ENCODE results near the gene PCBP3. TPM values are rescaled to one million over a fixed set of nuclear protein-coding genes. Genes with fewer than 3 reads are reported as not detected.

The PCBP3 gene
- total RNA-seq, 2 experiments from 2014 or later: 1.3 to 2.2 TPM

DNA sequence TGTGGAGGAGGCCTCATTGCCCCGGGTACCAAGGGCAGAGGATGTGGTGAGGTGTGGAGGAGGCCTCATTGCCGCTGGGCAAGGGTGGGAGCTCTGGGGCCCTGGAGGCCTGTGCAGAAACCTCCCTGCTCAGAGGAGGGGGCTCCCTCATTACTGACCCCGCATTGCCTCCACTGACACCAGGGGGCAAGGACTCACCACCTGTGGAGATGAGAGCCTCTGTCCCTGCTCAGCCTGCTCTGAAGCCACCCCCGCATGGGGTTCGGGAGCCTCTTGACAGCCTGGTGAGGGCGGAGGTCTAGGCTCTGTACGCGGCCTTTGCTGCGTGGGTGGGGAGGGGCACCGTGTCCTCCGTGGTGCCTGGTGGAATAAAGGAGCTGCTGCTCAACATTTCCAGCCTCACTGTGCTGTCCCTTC is 243.1 kb downstream of the PCBP3 start:
- Mint-ChIP-seq H3K27ac (peak overlapping the region; percentile 79), H3K27me3 (peaks cover 39% of the 10 kb centered on the region), H3K4me3 (no peak overlapping the region), H3K9me3 (ENCODE audit: low read depth) (peaks cover 6% of the 10 kb centered on the region), H3K4me1 (peaks cover 17% of the 10 kb centered on the region), H3K36me3 (peaks cover 3% of the 10 kb centered on the region)
- CTCF ChIA-PET: interaction anchor here (0.6 kb wide), 1 partner anchor 1925 kb away, joined by 3 read pairs; no protein-coding TSS in a partner anchor
- ATAC-seq (no peak), DNase-seq (no peak)

GRCh38 chr21:45887120-45887611 is 243.6 kb downstream of the PCBP3 start:
- CTCF ChIA-PET: interaction anchor here (0.6 kb wide), 1 partner anchor 1926 kb away, joined by 3 read pairs; no protein-coding TSS in a partner anchor
- H3K4me3 Mint-ChIP-seq: no peak overlapping the region
- H3K4me1 Mint-ChIP-seq: peaks cover 19% of the 10 kb centered on the region
- peaks cover 3% of the 10 kb centered on the region for H3K36me3 Mint-ChIP-seq
- ATAC-seq (no peak), DNase-seq (no peak)
- H3K9me3 Mint-ChIP-seq (ENCODE audit: low read depth): peaks cover 6% of the 10 kb centered on the region
- peak overlapping the region; percentile 58 for H3K27ac Mint-ChIP-seq
- H3K27me3 Mint-ChIP-seq: peaks cover 34% of the 10 kb centered on the region

DNA sequence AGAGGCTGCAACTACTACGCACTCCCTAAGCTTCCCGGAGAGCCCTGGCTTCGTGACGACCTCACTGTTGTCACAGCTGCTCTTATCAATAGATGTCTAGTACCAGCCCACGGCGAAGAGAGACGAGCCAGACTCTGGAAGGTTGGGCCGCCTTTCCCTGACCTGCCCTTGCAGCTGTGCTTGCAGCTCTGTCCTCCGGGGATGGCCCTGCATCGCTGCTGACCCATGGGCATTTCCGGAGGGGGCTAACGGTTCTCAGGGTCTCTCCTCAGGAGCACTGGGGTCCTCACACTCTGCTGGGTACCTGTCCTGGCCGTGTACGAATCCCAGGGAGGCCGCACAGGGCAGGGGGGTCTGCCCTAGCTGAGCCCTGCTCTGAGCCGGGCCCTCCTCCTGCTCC is 244.3 kb downstream of the PCBP3 start:
- Mint-ChIP-seq H3K9me3 (ENCODE audit: low read depth) (peaks cover 6% of the 10 kb centered on the region), H3K27me3 (peaks cover 29% of the 10 kb centered on the region), H3K36me3 (peaks cover 3% of the 10 kb centered on the region), H3K4me3 (no peak overlapping the region), H3K4me1 (peaks cover 20% of the 10 kb centered on the region), H3K27ac (peak overlapping the region; percentile 24)
- DNase-seq (no peak), ATAC-seq (no peak)
- CTCF ChIA-PET: no interaction called here

DNA sequence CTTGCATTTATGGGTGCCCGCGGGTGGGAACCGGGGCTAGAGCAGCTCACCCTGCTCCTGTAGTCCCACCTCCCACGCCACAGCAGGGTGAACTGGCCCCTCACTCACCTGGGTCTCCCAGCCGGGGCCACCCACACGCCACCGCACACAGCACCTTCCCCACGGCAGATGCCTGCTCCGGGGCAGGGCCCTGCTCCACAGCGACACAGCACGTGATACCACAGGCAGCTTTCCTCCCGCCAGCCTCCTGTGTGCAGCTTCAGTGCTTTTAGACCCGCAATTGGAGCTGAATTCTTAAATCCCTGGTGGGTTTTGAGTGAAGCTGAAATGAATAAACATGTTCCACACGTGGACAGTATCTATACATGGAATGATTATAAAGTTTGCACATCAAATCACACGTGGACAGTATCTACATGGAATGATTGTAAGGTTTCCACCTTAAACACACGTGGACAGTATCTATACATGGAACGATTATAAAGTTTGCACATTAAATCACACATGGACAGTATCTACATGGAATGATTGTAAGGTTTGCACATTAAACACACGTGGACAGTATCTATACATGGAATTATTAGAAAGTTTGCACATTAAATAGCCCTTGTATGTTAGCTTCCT is 245.0 kb downstream of the PCBP3 start:
- Mint-ChIP-seq H3K9me3 (ENCODE audit: low read depth) (peaks cover 6% of the 10 kb centered on the region), H3K27ac (no peak overlapping the region), H3K4me3 (no peak overlapping the region), H3K4me1 (peaks cover 20% of the 10 kb centered on the region), H3K36me3 (peaks cover 3% of the 10 kb centered on the region), H3K27me3 (peaks cover 23% of the 10 kb centered on the region)
- DNase-seq: no peak
- ATAC-seq: no peak
- CTCF ChIA-PET: interaction anchor here (1.3 kb wide), 1 partner anchor 9 kb away, joined by 5 read pairs; no protein-coding TSS in a partner anchor

GRCh38 chr21:45889256-45889655 is 245.7 kb downstream of the PCBP3 start:
- peaks cover 20% of the 10 kb centered on the region for H3K4me1 Mint-ChIP-seq
- no peak for ATAC-seq
- no peak for DNase-seq
- H3K27ac Mint-ChIP-seq: no peak overlapping the region
- H3K36me3 Mint-ChIP-seq: peaks cover 3% of the 10 kb centered on the region
- CTCF ChIA-PET: interaction anchor here (1.3 kb wide), 1 partner anchor 10 kb away, joined by 5 read pairs; no protein-coding TSS in a partner anchor
- peaks cover 21% of the 10 kb centered on the region for H3K27me3 Mint-ChIP-seq
- no peak overlapping the region for H3K4me3 Mint-ChIP-seq
- peaks cover 6% of the 10 kb centered on the region for H3K9me3 Mint-ChIP-seq (ENCODE audit: low read depth)

GRCh38 chr21:45889961-45890360 is 246.4 kb downstream of the PCBP3 start:
- H3K4me3 Mint-ChIP-seq: no peak overlapping the region
- H3K27me3 Mint-ChIP-seq: peaks cover 21% of the 10 kb centered on the region

DNA sequence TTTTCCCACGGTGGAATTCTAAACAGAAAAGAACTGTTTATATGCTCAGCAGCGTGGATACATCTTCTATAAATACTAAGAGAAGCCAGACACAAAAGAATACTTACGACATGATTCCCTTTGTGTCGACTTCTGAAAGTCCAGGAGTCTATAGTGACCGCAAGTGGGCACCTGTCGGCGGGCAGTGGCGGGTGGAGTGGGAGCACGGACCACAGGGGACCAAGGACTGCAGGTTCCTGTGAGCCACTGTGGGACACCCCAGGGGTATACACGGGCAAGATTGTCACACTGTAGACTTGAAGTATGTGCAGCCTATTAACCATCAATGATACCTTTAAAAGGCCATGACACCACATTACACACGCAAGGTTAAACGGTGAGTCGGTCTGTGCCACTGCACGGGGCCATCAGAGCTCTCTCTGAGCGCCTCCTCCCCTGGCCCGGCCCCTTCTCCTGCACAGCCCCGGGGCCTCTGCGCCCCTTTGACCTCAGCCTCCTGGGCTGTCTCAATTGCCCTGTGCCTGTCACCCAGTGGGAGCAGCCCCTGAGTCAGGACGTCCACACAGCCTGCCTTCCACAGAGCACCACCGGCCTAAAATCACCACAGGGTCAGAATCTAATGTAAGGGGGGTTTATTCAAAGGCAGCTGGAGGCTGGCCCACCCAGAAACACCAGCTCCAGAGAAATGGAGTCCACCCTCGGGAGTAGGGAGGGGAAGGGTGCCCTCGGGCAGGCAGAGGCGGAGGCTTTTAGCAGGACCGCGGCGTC is 248.0 kb downstream of the PCBP3 start:
- CTCF ChIA-PET: no interaction called here
- Mint-ChIP-seq H3K4me1 (peaks cover 12% of the 10 kb centered on the region), H3K9me3 (ENCODE audit: low read depth) (no peaks in the 10 kb centered on the region), H3K36me3 (no peaks in the 10 kb centered on the region), H3K4me3 (no peak overlapping the region), H3K27me3 (peaks cover 21% of the 10 kb centered on the region), H3K27ac (no peak overlapping the region)
- ATAC-seq: no peak
- no peak for DNase-seq

More at GRCh38 chr21:45889961-45890360, 246.4 kb downstream of the PCBP3 start:
- Mint-ChIP-seq H3K9me3 (ENCODE audit: low read depth) (peaks cover 6% of the 10 kb centered on the region), H3K4me1 (peaks cover 20% of the 10 kb centered on the region), H3K27ac (no peak overlapping the region), H3K36me3 (peaks cover 3% of the 10 kb centered on the region)
- DNase-seq (no peak), ATAC-seq (no peak)
- CTCF ChIA-PET: interaction anchor here (1.3 kb wide), 1 partner anchor 10 kb away, joined by 5 read pairs; no protein-coding TSS in a partner anchor

DNA sequence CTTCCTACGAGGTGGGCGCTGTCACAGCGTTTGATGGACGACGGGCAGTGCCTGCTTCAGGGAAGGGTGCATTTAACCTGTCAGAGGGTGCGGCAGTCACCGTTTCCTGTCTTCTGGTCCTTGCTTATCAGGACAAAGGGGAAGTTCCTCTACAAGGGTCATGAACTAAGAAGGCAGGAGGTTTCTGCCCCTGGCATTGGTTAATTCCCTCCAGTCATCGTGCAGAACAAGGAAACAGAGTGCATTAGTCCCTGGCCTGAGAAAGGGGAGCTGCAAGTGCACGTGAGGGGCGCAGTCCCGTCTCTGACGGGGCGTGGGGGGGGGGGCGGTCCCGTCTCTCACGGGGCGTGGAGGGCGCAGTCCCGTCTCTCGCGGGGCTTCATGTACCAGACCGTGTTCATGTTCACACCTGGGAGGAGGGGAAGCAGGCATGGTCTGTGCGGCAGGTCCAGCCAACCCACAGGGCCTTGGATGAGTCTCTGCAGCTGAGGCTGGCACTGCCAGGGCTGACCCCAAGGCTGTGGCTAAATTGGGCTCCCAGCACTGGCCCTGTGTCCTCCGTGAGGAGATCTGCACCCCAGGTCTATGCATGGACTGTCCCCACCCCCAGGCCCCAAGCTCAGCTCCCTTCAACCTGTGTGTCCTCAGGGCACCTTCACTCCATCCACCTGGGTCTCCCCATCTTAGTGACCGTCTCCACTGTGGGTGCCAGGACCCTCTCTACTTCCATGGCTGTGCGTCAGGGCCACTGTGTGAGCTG is 248.8 kb downstream of the PCBP3 start:
- no peak for DNase-seq
- H3K9me3 Mint-ChIP-seq (ENCODE audit: low read depth): no peaks in the 10 kb centered on the region
- peaks cover 7% of the 10 kb centered on the region for H3K4me1 Mint-ChIP-seq
- no peaks in the 10 kb centered on the region for H3K36me3 Mint-ChIP-seq
- peak; percentile 30 for ATAC-seq
- no peak overlapping the region for H3K27ac Mint-ChIP-seq
- no peak overlapping the region for H3K4me3 Mint-ChIP-seq
- peaks cover 21% of the 10 kb centered on the region for H3K27me3 Mint-ChIP-seq
- CTCF ChIA-PET: no interaction called here

DNA sequence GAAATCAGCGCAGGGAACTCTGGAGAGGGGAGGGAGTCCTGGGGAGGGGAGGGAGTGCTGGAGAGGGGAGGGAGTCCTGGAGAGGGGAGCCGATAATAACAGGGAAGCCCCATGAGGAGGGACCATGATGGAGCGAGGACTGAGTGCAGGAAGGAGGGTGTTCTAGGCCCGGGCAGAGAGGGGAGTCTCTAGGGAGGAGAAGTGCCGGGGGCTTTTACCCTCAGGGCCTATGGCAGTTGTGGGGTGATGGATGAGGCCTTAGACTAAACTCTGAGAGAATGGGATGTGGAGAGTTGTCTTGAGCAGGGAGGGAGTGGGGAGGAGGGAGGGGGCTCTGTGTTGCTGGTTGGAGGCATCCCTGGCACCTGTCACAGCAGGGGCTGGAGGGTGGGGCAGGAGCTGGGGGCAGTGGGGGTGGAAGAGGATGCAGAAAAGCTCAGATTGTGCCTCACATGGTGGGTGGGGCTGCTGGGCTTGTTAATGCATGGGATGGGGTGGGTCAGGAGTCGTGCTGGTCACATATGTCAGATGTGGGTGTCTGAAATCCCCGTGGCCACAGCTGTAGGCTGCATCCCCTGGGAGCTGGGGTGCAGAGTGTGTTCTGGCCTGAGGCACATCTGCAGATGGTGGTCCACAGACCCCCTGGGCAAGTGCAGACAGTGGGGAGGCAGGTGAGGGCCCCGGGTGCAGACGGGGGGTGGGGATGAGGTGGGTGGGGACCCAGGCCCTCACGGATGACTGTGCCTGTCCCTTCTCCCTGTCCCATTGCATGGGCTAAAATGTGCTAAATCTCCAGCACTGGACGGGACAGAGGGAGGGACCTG is 249.6 kb downstream of the PCBP3 start:
- ATAC-seq: no peak
- Mint-ChIP-seq H3K4me3 (no peak overlapping the region), H3K27me3 (peaks cover 21% of the 10 kb centered on the region), H3K36me3 (no peaks in the 10 kb centered on the region), H3K4me1 (peaks cover 3% of the 10 kb centered on the region), H3K27ac (no peak overlapping the region), H3K9me3 (ENCODE audit: low read depth) (no peaks in the 10 kb centered on the region)
- CTCF ChIA-PET: no interaction called here
- DNase-seq: no peak

DNA sequence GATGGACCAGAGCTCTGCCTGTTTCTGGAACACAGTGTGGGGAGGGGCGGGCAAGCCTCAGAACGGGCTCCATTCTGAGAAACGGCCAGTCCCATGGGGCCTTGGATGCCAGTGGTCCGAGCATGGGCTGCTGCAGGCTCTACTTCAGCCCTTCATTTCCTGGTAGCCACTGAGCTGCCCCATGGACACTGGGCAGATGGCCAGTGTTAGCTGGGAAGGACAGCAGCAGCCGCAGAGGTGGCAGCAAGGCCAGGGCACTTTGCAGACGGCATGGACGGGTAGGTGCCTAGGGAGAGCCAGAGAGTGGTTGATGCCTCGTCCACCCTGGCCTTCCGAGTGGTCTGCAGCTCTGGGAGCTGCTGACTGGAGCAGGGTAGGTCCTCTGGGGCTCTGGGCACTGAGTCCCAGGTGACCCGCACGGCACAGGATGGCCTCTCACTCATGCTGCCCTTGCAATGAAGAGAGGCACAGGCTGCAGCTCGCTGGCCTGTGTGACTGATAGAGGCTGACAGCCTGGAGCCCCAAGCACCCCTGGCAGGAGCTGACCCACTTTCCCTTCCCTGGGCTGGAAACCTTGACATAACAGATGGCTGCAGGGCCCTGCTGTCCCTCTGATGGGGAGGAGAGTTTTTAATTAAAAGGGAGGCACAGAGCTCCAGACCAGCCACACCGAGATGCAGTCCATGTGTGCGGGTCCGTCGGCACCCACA is 250.4 kb downstream of the PCBP3 start:
- H3K27me3 Mint-ChIP-seq: peaks cover 15% of the 10 kb centered on the region

DNA sequence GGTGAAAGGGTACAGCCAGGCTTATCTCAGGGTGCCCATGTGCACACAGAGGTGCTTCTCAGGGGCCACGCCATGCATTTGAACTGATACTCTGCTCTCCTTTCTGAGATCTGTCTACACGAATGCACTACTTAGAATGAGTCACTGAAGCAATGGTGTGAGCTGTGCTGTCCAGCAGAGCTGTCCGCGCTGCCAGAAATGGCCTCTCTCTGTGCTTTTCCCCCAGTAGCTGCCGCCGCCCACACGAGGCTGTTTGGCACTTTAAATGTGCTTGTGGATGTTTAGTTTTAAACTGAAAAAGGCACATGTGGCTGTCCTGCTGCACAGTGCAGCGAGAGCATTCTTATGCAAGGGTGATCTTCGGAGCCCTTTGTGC is 250.9 kb downstream of the PCBP3 start:
- Mint-ChIP-seq H3K9me3 (ENCODE audit: low read depth) (no peaks in the 10 kb centered on the region), H3K27me3 (peaks cover 12% of the 10 kb centered on the region), H3K36me3 (no peaks in the 10 kb centered on the region), H3K4me3 (no peak overlapping the region), H3K4me1 (peaks cover 3% of the 10 kb centered on the region), H3K27ac (no peak overlapping the region)
- CTCF ChIA-PET: no interaction called here
- DNase-seq: no peak
- ATAC-seq: no peak

More for the DNA sequence above, 250.4 kb downstream of the PCBP3 start:
- no peak overlapping the region for H3K4me3 Mint-ChIP-seq
- ATAC-seq (no peak), DNase-seq (no peak)
- no peaks in the 10 kb centered on the region for H3K36me3 Mint-ChIP-seq
- no peak overlapping the region for H3K27ac Mint-ChIP-seq
- CTCF ChIA-PET: no interaction called here
- H3K4me1 Mint-ChIP-seq: peaks cover 3% of the 10 kb centered on the region
- H3K9me3 Mint-ChIP-seq (ENCODE audit: low read depth): no peaks in the 10 kb centered on the region
